GM23338 (cell line): ENCODE measurements around the gene SUPT7L. TPM values are rescaled to one million over a fixed set of nuclear protein-coding genes. Genes with fewer than 3 reads are reported as not detected.

ENCODE experiments used
- ATAC-seq: fragments of 200-7000 bp; cut with Tn5 transposase; 3 replicates; pipeline ENCODE4 v1.9.1; 2020
- DNase-seq: peaks from one replicate; pipeline ENCODE4 v3.0.0-alpha.2; 2015; ENCODE audit warnings: low spot score
- H2AFZ ChIP-seq: fragments of 200-600 bp; sonication (generic); 2 replicates; pipeline ENCODE4 v1.8.0; 2016; ENCODE audit warnings: antibody characterized with exemption, mild to moderate bottlenecking, moderate library complexity
- H3F3A ChIP-seq: fragments of 200-600 bp; sonication (generic); replicated peaks from 2 replicates; pipeline ENCODE4 v1.8.0; 2017; ENCODE audit warnings: antibody characterized with exemption, mixed run types, low read depth
- H3K27ac ChIP-seq: fragments of 200-600 bp; sonication (generic); 2 replicates; pipeline ENCODE4 v1.6.1; 2016; ENCODE audit warnings: low read depth
- H3K27me3 ChIP-seq: fragments of 200-600 bp; sonication (generic); 2 replicates; pipeline ENCODE4 v1.8.0; 2016; ENCODE audit warnings: mild to moderate bottlenecking, mixed run types, moderate library complexity; ENCODE audit not compliant: insufficient read depth
- H3K36me3 ChIP-seq: fragments of 200-600 bp; sonication (generic); 2 replicates; pipeline ENCODE4 v1.8.0; 2016; ENCODE audit warnings: mild to moderate bottlenecking; ENCODE audit not compliant: insufficient read depth
- H3K4me1 ChIP-seq: fragments of 200-600 bp; sonication (generic); 2 replicates; pipeline ENCODE4 v1.8.0; 2016; ENCODE audit warnings: mild to moderate bottlenecking, moderate library complexity; ENCODE audit not compliant: insufficient read depth
- H3K4me2 ChIP-seq: fragments of 200-600 bp; sonication (generic); 2 replicates; pipeline ENCODE4 v1.7.1; 2017; ENCODE audit warnings: mixed run types
- H3K4me3 ChIP-seq: fragments of 200-600 bp; sonication (generic); 2 replicates; pipeline ENCODE4 v1.6.1; 2016; ENCODE audit warnings: mixed run types
- H3K79me2 ChIP-seq: fragments of 200-600 bp; sonication (generic); replicated peaks from 2 replicates; pipeline ENCODE4 v1.8.0; 2017; ENCODE audit warnings: mild to moderate bottlenecking; ENCODE audit not compliant: insufficient read depth
- H3K9me2 ChIP-seq: fragments of 200-600 bp; sonication (generic); 2 replicates; pipeline ENCODE4 v1.8.0; 2017; ENCODE audit not compliant: insufficient read depth
- H4K20me1 ChIP-seq: fragments of 200-600 bp; sonication (generic); replicated peaks from 2 replicates; pipeline ENCODE4 v1.8.0; 2017; ENCODE audit warnings: mild to moderate bottlenecking; ENCODE audit not compliant: insufficient read depth
- H3K27ac Mint-ChIP-seq: 2 replicates; pipeline ENCODE4 v1.8.0; 2020; ENCODE audit warnings: inconsistent platforms, mild to moderate bottlenecking, moderate library complexity, mixed read lengths
- H3K27me3 Mint-ChIP-seq: 3 replicates; pipeline ENCODE4 v1.8.0; 2022; ENCODE audit warnings: low read depth, mild to moderate bottlenecking, moderate library complexity, mixed read lengths, inconsistent platforms; ENCODE audit not compliant: insufficient read depth, poor library complexity
- H3K36me3 Mint-ChIP-seq: 3 replicates; pipeline ENCODE4 v1.8.0; 2021; ENCODE audit warnings: low read depth, mild to moderate bottlenecking, inconsistent platforms, moderate library complexity, mixed read lengths
- H3K4me1 Mint-ChIP-seq: 3 replicates; pipeline ENCODE4 v1.8.0; 2020; ENCODE audit warnings: mild to moderate bottlenecking, inconsistent platforms, mixed read lengths
- H3K4me3 Mint-ChIP-seq: 3 replicates; pipeline ENCODE4 v1.8.0; 2021; ENCODE audit warnings: moderate library complexity, mild to moderate bottlenecking, inconsistent platforms, mixed read lengths
- H3K9me3 Mint-ChIP-seq: 3 replicates; pipeline ENCODE4 v1.8.0; 2020; ENCODE audit warnings: moderate library complexity, mild to moderate bottlenecking, inconsistent platforms, mixed read lengths
- CREB1 ChIP-seq: fragments of 250-450 bp; sonication (Bioruptor Pico); IDR thresholded peaks from 2 replicates; pipeline ENCODE4 v1.5.0; 2020; ENCODE audit warnings: low read depth, mild to moderate bottlenecking, moderate library complexity
- CTCF ChIP-seq, 2 experiments: fragments of 200-600 bp in 1 of 2; sonication (generic) in 1 of 2; conservative IDR thresholded peaks; 2 replicates each; pipeline versions ENCODE4 v1.5.1 to v1.6.1; 2016 to 2017; ENCODE audit warnings: antibody characterized with exemption in 2 of 2, low read depth in 2 of 2, mild to moderate bottlenecking in 2 of 2, moderate library complexity in 1 of 2
- EZH2 ChIP-seq: fragments of 200-600 bp; sonication (generic); IDR thresholded peaks from one replicate; pipeline ENCODE4 v1.8.0; 2017; ENCODE audit warnings: antibody characterized with exemption, mild to moderate bottlenecking, low read depth; ENCODE audit not compliant: unreplicated experiment
- EZH2phosphoT487 ChIP-seq: fragments of 200-600 bp; sonication (generic); IDR thresholded peaks from one replicate; pipeline ENCODE4 v1.8.1; 2018; ENCODE audit warnings: antibody characterized with exemption; ENCODE audit not compliant: unreplicated experiment
- JUNB ChIP-seq: IDR thresholded peaks from one replicate; pipeline ENCODE4 v1.6.1; 2016; ENCODE audit warnings: antibody characterized with exemption; ENCODE audit not compliant: unreplicated experiment
- NANOG ChIP-seq: IDR thresholded peaks from 2 replicates; pipeline ENCODE4 v1.6.1; 2016; ENCODE audit warnings: antibody characterized with exemption, borderline replicate concordance
- POLR2AphosphoS5 ChIP-seq: IDR thresholded peaks from 2 replicates; pipeline ENCODE4 v1.6.1; 2016; ENCODE audit warnings: antibody characterized with exemption, low read depth
- STAT1 ChIP-seq: IDR thresholded peaks from one replicate; pipeline ENCODE4 v1.6.1; 2016; ENCODE audit warnings: antibody characterized with exemption; ENCODE audit not compliant: unreplicated experiment
- ZNF114 ChIP-seq: fragments of 250-450 bp; sonication (Bioruptor Pico); IDR thresholded peaks from 2 replicates; pipeline ENCODE4 v1.5.0; 2020; ENCODE audit warnings: mild to moderate bottlenecking, moderate library complexity
- ZNF331 ChIP-seq: fragments of 250-450 bp; sonication (Bioruptor Pico); IDR thresholded peaks from 2 replicates; pipeline ENCODE4 v1.5.0; 2020; ENCODE audit warnings: low read depth, mild to moderate bottlenecking, moderate library complexity
- polyA plus RNA-seq: library from polyadenylated mRNA; unstranded; fragments of >200 nt; fragmentation: Nextera tagmentation; extraction: Ambion mirVana; gene quantifications from 2 replicates; pipeline ENCODE4 v1.2.1, GENCODE V29; 2016
- total RNA-seq: library from RNA; depleted of rRNA; stranded (reverse); fragments of >200 nt; shearing (Covaris generic); gene quantifications from 2 replicates; pipeline ENCODE4 v1.2.3, GENCODE V29; 2014
- TF ChIP-seq, protein P1 (sequence below): IDR thresholded peaks from 2 replicates; pipeline ENCODE4 v1.6.1; 2016; ENCODE audit warnings: antibody characterized with exemption
- TF ChIP-seq, protein P2 (sequence below): IDR thresholded peaks from one replicate; pipeline ENCODE4 v1.6.1; 2018; ENCODE audit warnings: antibody characterized with exemption; ENCODE audit not compliant: unreplicated experiment

The SUPT7L gene
- total and polyA plus RNA-seq, 2 experiments from 2014 or later, result 13.7 to 16.5 TPM

DNA sequence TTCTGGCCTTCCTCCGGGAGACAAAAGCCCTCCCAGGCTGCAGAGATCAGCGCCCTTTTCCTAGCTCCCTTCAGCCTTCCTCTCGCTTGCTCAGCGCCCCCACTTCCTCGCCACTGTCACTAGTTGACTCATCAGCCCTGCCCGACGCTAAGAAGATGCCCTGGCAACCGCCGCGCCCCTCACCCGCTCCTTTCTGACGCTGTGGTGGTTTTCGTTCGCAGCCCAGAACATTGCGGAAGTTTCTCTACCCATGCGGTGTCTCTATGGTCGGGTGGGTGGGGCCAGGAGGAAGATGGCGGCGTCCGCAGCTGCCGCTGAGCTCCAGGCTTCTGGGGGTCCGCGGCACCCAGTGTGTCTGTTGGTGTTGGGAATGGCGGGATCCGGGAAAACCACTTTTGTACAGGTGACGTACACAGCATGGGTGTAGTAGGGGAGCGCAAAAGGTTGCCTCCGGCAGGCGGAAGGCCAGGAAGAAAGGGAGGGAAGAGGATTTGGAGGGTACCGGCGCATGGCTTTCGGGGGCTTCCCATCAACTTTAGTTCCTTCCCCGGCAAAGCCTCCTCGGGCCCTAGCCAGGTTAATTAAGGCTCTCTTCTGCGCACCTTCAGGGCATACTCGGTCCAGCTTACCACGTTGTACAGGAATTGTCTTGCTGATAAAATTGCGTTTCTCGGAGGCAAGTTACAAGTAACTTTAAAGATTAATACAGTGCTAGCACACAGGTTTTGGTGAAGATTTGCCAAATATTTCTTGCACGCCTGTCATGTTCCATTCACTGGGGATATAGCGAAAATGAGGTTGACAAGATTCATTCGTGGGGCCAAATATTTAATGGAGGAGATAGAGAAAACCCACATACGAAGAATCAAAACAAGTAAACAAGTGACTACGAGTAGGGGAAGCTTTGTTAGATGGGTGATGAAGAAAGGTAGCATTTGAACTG lies 34.4 kb downstream of the SUPT7L start, which contains the start of the genes CCDC121 and GPN1:
Gene CCDC121 (minus strand): TSS at position 246 of the 943 bp plus-strand sequence. CDS start 1,213 bp downstream, outside the sequence.
Gene GPN1 (plus strand): TSS at position 284 of the 943 bp plus-strand sequence. CDS start 9 bp downstream, at position 293.
- Histone ChIP-seq H3K4me1 (peaks cover 10% of the 10 kb centered on the region), H3F3A (no peaks in the 10 kb centered on the region), H3K9me2 (no peaks in the 10 kb centered on the region), H3K4me2 (peak within 1 kb of the TSS; percentile 81), H3K36me3 (peaks cover 16% of the 10 kb centered on the region), H2AFZ (peak within 1 kb of the TSS; percentile 84), H3K4me3 (peak within 1 kb of the TSS; percentile 81), H3K27ac (0 out of 2 replicates have a peak within 1 kb of the TSS, but pooled peaks have one; percentile 53), H3K27me3 (no peaks in the 10 kb centered on the region), H4K20me1 (0 out of 2 replicates have a peak, but pooled peaks cover 3% of the 10 kb centered on the region), H3K79me2 (peaks cover 11% of the 10 kb centered on the region)
- no peaks in the 10 kb centered on the region for H3K9me3 Mint-ChIP-seq
- peaks cover 22% of the 10 kb centered on the region for H3K36me3 Mint-ChIP-seq
- H3K27ac Mint-ChIP-seq, result no peak within 1 kb of the TSS; the same call in 1 of the 2 replicates
- no peaks in the 10 kb centered on the region for H3K27me3 Mint-ChIP-seq
- ATAC-seq, result peak; percentile 98
- TF ChIP-seq EZH2 (no peak), ZNF114 (no peak), CTCF (conservative IDR thresholded peaks at IDR 0.05; ENCODE audit: low read depth in 2 of 2) (no peak), STAT1 (no peak), JUNB (no peak), NANOG (no peak), EZH2phosphoT487 (no peak), CREB1 (CRISPR knock-in tag) (peak; percentile 74), POLR2AphosphoS5 (peak; percentile 93), ZNF331 (CRISPR knock-in tag) (no peak)
- TF ChIP-seq, protein P1, sequence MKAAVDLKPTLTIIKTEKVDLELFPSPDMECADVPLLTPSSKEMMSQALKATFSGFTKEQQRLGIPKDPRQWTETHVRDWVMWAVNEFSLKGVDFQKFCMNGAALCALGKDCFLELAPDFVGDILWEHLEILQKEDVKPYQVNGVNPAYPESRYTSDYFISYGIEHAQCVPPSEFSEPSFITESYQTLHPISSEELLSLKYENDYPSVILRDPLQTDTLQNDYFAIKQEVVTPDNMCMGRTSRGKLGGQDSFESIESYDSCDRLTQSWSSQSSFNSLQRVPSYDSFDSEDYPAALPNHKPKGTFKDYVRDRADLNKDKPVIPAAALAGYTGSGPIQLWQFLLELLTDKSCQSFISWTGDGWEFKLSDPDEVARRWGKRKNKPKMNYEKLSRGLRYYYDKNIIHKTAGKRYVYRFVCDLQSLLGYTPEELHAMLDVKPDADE, result peak; percentile 68; the same call in 1 of the 2 replicates
- TF ChIP-seq, protein P2, sequence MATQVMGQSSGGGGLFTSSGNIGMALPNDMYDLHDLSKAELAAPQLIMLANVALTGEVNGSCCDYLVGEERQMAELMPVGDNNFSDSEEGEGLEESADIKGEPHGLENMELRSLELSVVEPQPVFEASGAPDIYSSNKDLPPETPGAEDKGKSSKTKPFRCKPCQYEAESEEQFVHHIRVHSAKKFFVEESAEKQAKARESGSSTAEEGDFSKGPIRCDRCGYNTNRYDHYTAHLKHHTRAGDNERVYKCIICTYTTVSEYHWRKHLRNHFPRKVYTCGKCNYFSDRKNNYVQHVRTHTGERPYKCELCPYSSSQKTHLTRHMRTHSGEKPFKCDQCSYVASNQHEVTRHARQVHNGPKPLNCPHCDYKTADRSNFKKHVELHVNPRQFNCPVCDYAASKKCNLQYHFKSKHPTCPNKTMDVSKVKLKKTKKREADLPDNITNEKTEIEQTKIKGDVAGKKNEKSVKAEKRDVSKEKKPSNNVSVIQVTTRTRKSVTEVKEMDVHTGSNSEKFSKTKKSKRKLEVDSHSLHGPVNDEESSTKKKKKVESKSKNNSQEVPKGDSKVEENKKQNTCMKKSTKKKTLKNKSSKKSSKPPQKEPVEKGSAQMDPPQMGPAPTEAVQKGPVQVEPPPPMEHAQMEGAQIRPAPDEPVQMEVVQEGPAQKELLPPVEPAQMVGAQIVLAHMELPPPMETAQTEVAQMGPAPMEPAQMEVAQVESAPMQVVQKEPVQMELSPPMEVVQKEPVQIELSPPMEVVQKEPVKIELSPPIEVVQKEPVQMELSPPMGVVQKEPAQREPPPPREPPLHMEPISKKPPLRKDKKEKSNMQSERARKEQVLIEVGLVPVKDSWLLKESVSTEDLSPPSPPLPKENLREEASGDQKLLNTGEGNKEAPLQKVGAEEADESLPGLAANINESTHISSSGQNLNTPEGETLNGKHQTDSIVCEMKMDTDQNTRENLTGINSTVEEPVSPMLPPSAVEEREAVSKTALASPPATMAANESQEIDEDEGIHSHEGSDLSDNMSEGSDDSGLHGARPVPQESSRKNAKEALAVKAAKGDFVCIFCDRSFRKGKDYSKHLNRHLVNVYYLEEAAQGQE, result no peak
- DNase-seq, result peak; percentile 94
- H3K4me3 Mint-ChIP-seq, result no peak within 1 kb of the TSS
- H3K4me1 Mint-ChIP-seq, result no peaks in the 10 kb centered on the region
